Fibroblast of skin of right quadriceps (primary cell): ENCODE data around the gene APOOL.
"Not testable (repeated sequence)": the region's sequence is repeated elsewhere in the genome, so short reads cannot be mapped to it uniquely, and the experiment has no call there.

ENCODE experiments used
- DNase-seq: peaks from one replicate; pipeline ENCODE4 v3.0.0-alpha.2; 2013

The APOOL gene, protein sequence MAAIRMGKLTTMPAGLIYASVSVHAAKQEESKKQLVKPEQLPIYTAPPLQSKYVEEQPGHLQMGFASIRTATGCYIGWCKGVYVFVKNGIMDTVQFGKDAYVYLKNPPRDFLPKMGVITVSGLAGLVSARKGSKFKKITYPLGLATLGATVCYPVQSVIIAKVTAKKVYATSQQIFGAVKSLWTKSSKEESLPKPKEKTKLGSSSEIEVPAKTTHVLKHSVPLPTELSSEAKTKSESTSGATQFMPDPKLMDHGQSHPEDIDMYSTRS

DNA sequence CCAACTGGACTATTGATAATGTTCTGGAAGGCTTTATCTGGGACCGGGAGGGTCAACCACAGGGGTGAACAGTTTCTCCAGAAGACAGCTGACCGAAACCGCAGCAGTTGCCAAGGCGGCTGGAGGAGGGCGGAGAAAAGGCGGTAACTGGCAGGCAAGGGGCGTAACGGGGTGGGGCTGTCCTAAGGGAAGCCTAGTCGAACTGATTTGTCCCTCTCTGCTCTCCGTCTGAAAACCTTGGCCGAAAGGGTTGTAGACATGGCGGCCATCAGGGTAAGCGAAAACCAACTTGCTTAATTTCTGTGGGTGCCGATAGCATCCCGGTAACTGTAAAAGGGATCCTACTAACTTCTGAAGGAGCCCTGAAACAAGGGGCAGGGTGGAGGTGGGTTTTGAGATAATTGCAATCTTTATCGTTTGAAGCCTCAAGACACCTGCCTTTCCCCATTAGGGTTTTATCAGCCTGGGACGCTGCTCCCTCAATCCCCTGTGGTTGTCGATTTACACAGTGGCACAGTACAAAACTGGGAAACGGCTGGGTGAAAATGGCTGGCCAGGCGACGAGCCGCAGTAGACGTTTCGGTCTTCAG lies at the start of gene APOOL:
Gene APOOL (plus strand): TSS at position 223 of the 590 bp plus-strand sequence. CDS start 36 bp downstream, at position 259.
- peak; percentile 82 for DNase-seq

DNA sequence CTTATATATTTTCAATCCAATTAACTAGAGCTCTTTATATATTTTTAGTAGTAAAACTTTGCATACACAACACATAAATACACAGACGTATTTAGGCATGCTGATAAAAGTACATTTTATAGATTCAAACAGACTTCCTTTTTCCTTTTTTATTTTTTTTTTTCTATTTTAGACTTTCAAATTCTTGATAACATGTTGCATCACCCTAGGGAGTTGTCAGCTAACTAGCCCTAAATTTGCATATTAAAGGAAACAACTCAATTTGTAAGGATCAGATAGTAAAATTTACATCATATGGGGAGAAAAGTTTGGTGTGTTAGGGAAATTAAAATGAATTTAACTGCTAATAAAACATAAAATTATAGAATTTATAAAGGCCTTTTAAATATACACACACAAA lies 47.4 kb upstream of the APOOL start:
- no peak for DNase-seq

DNA sequence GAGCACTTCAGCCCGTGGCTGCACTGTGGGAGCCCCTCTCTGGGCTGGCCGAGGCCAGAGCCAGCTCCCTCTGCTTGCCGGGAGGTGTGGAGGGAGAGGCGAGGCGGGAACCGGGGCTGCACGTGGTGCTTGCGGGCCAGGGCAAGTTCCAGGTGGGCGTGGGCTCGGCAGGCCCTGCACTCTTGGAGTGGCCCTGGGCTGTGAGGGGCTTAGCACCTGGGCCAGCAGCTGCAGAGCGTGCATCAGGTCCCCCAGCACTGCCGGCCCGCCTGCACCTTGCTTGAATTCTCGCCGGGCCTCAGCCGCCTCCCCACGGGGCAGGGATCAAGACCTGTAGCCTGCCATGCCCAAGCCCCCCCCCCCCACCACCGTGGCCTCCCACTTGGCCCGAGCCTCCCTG lies 28.9 kb upstream of the APOOL start:
- no peak for DNase-seq

DNA sequence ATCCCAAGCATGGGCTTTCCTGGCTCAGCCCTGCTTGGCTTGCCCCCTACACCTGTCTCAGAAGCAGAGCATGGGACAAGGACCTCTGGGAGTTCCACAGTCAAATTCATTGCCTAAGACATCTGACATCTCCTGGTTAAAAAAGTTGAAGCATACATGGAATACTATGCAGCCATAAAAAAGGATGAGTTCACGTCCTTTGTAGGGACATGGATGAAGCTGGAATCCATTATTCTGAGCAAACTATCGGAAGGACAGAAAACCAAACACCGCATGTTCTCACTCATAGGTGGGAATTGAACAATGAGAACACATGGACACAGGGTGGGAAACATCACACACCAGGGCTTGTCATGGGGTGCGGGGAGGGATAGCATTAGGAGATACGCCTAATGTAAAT lies 11.9 kb upstream of the APOOL start:
- not testable (repeated sequence) for DNase-seq

DNA sequence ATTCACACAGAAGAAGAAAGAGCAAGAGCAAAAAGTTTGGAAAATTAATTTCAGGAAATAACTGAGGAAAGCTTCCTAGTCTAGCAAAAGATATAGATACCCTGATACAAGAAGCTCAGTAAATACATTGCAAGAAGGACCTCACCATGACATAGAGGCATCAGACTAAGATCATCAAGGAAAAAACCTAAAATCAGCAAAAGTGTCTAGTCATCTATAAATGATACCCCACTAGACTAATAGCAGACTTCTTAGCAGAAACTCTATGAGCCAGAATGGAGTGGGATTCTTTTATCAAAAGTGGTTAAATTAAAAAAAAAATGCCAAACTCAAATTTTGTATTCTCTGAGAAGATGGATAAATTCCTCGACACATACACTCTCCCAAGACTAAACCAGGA lies 10.5 kb upstream of the APOOL start:
- no peak for DNase-seq

DNA sequence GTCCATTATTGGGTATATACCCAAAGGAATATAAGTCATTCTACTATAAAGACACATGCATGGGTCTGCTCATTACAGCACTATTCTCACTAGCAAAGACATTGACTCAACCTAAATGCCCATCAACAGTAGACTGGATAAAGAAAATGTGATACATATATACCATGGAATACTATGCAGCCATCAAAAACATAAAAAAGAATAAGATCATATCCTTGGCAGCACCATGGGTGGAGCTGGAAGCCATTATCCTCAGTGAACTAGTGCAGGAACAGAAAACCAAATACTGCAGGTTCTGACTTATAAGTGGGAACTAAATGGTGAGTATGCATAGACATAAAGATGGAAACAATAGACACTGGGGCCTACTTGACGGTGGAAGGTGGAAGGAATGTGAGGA lies 2.3 kb upstream of the APOOL start:
- no peak for DNase-seq

DNA sequence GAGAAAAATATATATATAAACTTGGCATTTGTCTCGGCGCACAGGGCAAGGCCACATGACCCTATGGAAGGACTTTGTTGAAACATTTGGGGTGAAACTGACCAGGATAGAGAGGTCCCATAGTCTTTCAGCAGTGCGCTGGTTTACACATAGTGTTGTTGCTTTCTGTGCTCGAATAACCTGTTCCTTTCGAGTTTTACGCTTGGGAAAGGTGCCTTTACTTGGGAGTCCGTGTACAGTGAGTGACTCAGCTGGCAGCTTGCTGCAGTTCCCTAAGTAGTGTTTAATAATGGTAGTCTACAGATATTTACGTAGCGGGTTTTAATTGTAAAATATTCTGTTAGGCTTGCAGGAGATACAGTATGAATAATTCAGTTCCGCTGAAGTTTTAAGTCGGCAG lies 578 bp downstream of the APOOL start:
- peak; percentile 1 for DNase-seq

DNA sequence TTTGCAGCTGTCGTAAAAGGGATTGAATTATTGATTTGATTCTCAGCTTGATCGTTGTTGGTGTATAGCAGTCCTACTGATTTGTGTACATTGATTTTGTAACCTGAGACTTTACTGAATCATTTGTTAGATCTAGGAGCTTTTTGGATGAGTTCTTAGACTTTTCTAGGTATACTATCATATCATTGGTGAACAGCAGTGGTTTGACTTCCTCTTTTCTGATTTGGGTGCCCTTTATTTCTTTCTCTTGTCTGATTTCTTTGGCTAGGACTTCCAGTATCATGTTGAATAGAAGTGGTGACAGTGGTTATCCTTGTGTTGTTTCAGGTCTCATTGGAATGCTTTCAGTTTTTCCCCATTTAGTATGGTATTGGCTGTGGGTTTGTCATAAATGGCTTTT lies 8.4 kb downstream of the APOOL start:
- no peak for DNase-seq

DNA sequence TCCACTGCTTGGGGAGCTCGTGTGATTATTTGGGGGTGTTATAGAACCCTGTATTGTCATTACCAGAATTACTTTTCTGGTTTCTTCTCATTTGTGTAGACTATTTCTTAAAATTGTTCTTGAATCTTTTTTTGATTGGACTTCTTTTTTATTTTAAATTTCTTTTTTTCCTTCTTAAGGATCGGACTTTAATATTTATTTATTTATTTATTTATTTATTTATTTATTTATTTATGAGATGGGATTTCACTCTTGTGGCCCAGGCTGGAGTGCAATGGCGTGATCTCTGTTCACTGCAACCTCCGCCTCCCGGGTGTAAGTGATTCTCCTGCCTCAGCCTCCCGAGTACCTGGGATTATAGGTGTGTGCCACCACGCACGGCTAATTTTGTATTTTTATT lies 11.7 kb downstream of the APOOL start:
- DNase-seq = not testable (repeated sequence)

DNA sequence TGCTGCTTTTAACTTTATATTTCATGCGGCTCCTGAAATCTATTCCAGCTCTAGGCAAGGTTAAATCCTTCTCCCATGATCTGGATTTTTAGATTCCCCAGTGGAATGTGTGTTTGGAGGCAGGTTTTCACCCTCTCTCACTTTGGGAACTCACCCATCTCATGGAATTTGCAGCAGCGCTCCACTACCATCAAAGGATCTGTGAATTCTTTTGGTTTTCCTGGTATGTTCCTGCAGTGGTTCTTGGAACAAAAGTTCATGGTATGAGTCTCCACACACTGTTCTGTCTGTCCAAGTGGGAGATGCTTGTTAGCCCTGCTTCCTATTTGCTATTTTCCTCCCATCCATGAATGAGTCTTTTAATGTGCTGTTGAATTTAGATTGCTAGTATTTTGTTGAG lies 14.0 kb downstream of the APOOL start:
- peak; percentile 21 for DNase-seq

DNA sequence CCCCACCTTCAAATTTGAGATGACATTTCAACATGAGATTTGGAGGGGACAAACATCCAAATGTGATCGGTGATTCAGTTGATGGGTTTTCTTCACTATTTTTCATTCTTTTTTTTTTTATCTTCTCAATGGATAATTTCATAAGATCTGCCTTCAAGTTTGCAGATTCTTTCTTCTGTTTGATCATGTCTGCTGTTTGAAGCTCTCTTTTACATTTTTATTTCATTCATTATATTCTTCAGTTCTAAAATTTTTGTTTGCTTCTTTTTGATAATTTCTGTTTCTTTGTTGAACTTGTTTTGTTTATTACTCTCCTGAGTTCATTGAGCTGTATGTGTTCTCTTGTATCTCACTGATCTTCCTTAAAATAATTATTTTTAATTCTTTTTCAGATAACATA lies 14.8 kb downstream of the APOOL start:
- no peak for DNase-seq

DNA sequence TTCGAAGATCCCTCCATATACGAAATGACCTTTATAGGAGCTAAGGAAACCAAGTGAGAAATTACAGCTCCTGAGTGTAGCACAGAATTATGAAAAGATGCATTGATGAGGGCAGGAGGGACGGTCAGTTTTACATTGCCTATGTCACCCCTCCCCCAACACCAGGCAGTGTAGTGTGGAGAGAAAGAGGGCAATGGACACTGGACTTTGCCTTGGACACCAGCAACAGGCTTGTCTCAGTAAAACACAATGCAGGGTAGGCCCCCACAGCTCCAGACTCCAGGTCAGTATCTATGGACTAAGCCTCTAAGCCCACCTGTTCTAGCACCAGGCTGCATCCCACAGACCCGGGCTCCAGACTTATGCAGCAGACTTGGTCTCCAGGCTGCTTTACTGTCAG lies 16.5 kb downstream of the APOOL start:
- DNase-seq = no peak

DNA sequence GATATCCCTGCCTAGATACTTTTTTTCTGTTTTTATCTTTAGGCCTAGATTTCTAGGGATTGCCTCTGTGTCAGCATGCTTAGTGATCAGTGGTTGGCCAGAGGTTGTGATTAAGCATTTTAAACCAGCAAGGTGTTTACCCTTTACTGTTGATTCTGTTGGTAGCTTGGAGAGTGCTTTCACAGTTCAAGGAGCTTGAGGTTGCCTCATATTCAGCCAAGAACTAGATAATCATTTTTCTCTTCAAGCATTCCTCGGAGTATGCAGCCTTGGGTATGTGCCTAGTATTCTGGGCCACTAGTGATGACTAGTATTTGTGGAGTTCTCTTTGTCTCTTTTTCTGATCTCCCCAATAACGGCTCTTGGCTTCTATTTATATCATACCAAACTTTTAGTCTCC lies 20.4 kb downstream of the APOOL start:
- no peak for DNase-seq

DNA sequence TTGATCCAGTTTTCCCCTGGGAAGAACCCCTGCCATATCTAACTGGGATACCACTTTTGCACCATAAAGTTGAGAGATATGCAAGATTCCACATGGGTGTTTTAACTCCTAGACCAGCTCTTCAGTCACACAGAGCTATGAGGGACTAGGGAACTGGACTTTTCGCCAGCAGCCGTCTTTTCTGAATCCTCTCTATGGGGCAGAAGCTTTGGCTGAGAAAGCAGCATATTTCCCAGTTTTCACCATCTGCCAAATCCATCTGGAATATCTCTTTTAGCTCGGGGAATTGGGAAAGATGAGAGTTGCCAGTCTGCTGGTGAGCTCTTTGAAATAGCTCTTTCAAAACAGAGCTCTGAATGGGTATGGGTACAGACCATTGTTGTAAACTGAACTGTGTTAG lies 20.9 kb downstream of the APOOL start:
- no peak for DNase-seq

DNA sequence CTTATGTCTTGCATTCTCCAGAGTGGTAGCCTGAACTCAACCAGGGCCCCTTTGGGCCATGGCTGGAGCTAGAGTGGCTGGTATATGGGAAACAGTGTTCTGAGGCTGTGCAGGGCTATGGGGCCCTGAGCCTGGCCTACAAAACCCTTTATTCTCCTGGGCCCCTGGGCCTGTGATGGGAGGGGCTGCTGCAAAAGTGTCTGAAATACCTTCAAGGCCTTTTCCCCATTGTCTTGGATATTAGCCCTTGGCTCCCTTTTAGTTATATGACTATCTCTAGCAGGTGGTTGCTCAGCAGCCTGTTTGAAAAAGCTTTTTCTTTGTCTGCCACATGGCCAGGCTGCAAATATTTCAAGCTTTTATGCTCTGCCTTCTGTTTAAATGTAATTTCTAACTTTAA lies 22.5 kb downstream of the APOOL start:
- no peak for DNase-seq

DNA sequence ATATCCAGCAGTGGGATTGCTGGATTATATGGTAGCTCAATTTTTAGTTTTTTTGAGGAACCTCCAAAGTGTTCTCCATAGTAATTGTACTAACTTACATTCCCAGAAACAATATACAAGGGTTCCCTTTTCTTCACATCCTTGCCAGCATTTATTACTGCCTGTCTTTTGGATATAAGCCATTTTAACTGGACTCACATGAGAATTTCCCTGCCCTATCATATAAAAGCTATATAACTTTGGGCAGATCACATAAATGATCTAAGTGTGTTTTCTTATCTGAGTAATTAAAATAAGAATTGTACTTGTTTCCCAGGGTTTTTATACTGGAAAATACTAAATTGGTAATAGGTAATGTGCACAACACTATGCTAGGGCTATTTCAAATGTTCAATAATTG lies 25.4 kb downstream of the APOOL start:
- no peak for DNase-seq

DNA sequence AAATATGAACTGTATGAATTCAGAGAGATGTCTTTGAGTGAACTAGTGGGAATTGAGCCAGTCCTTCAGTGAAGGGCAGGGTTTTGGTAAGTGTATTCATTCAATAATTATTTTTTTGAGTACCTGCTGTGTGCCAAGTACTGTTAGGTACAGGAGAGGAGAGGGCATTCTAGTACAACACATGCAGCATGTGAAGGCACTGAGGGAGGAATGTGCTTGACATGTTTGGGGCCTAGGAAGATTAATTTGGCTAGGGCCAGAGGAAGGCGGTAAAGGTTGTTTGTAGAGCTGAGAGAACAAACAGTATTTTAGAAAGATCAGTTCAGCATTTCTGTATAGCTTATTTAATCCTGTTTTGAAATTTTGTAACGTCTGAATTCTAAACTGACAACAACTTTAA lies 27.8 kb downstream of the APOOL start:
- no peak for DNase-seq

DNA sequence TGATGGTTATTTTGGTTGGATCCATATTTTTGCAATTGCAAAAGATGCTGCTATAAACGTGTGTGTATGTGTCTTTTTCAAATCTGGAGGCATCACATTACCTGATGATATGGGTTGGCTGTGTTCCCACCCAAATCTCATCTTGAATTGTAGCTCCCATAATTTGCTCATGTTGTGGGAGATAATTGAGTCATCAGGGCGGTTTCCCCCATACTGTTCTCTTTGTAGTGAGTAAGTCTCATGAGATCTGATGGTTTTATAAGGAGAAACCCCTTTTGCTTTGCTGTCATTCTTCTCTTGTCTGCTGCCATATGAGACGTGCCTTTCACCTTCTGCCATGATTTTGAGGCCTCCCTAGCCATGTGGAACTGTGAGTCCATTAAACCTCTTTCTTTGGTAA lies 33.4 kb downstream of the APOOL start:
- no peak for DNase-seq

DNA sequence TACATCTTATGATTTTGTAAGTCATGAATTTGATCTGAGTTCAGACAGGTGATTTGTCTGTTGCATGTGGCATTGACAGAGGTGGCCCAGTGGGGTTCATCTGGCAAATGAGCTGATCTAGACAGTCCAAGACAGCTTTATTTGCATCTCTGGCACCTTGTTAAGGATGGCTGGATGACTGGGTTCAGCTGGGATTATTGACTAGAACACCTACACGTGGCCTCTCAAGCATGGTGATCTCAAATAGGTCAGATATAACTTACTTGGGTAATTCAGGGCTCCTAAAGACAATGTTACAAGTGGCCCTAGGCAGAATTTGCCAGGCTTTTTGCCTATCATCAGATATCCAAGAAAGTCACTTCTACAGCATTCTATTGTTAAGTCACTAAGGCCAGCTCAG lies 48.0 kb downstream of the APOOL start:
- no peak for DNase-seq

DNA sequence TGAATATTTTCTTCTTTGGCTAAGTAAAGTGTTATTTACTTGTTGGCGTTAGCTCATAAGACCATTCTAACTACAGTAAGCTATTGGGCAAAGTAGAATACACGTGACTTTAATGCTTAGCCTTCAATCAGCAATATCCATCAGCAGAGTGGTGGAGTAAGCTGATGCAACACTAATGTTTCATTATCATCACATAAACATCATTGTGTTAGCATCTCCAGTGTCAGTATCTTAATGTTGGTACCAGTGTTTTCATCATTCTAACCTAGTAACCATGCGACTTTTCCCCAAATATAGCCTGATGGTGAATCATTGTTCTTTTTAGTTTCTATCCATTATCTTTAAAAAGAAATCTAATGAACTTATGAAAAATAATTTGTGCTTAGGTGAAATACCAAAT lies 48.5 kb downstream of the APOOL start:
- DNase-seq = peak; percentile 49

DNA sequence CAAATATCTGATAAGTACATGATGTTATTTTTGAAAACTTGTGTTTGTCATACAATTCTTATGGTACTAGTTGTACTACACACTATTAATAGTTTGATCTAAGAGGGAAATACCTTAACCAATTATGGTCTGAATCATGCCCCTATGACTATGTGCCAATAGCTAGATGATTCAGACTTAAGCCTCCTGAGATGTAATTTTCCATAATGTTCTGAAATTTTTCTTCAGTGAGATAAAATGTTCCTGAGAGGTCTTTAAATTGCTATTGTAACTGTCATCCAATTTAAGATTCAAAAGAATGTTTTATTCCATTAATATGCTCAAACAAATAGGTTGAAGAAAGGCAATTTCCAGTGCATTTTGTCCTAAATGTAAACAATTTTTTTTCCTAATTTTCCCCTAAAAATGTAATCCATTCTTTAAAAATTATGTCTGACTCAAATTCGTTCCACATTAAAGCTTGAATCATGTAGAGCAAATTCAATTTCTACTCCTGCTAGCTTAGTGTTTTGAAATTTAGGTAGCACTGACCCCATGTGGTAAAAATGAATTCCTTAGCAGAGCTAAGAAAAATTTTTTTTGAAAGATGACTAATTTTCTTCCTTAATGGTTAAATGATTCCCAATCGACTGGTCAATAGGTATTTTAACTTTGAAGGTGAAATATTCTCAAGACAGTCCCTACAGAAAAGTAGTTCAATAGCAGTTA lies 49.1 kb downstream of the APOOL start:
- DNase-seq = peak; percentile 86

DNA sequence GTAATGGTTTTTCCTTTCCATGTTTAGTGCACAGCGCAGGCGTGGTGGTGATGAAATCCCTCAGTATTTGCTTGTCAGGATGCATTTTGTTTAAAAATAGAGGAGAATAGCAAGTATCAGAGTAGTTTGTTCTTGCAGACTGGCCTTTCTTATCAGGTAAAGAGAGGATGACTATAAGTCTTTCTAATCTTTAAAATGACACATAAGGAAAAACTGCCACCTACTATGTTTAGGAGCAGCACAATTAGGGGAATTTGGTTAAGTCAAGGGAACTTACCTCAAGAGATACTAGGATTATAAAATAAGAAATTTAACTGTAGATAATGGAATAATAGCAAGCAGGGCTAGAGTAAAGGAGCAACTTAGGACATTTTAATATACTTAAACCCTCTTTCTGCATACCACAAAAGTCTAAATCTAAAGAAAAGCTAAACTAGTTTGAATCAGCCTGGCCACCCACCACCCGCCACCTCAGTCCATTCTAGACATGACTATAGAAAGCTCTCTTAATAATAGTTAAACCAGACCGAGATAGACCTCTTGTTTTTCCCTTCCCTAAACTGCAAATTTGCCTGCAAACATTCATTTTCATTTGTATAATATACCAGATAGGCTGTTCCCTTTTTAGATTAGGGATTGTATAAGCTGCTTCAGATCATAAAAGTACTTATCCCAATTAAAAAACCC lies 62.0 kb downstream of the APOOL start:
- no peak for DNase-seq

DNA sequence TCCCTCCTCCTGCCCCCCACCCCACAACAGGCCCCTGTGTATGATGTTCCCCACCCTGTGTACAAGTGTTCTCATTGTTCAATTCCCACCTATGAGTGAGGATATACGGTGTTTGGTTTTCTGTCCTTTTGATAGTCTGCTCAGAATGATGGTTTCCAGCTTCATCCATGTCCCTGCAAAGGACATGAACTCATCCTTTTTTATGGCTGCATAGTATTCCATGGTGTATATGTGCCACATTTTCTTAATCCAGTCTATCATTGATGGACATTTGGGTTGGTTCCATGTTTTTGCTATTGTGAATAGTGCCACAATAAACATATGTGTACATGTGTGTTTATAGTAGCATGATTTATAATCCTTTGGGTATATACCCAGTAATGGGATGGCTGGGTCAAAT lies 73.6 kb downstream of the APOOL start:
- DNase-seq = not testable (repeated sequence)
